ENCODE measurements around the gene C1orf50. TPM values are rescaled to one million over a fixed set of nuclear protein-coding genes. Genes with fewer than 3 reads are reported as not detected.

Gene C1orf50
- total and polyA plus RNA-seq, 2 of the 4 experiments (the other 2 are of a cell fraction) = 2.0 to 6.0 TPM

GRCh38 chr1:42756956-42757891 lies 9.8 kb upstream of the C1orf50 start (continued):
- no peak for TF ChIP-seq BHLHE40 (IDR thresholded peaks at IDR 0.05; ENCODE audit: low read depth, low read length)
- TF ChIP-seq FOS (IDR thresholded peaks at IDR 0.05; ENCODE audit: low read depth, low read length) = no peak

- ATAC-seq (ENCODE audit: low read depth) (no peak), DNase-seq (no peak)
- Histone ChIP-seq H3K56ac (ENCODE audit: extremely low read depth, insufficient read depth, low read length) (no peak overlapping the region), H3K4me1 (ENCODE audit: control insufficient read depth, insufficient read depth, low read length) (peaks cover 3% of the 10 kb centered on the region), H2AFZ (replicated peaks; ENCODE audit: low read length, poor library complexity) (no peak overlapping the region), H2BK20ac (ENCODE audit: low read depth, low read length) (no peak overlapping the region), H3K4me3 (ENCODE audit: insufficient read depth, low read depth, low read length) (no peak overlapping the region), H3K9me3 (ENCODE audit: control insufficient read depth, insufficient read depth, low read length) (no peaks in the 10 kb centered on the region), H3K14ac (replicated peaks; ENCODE audit: low read depth, low read length) (no peak overlapping the region), H3K4ac (ENCODE audit: low read depth, low read length) (no peak overlapping the region), H2BK15ac (ENCODE audit: low read depth, low read length) (no peak overlapping the region), H3K18ac (ENCODE audit: low read depth, low read length) (no peak overlapping the region), H3K27me3 (ENCODE audit: control insufficient read depth, insufficient read depth, low read length) (no peaks in the 10 kb centered on the region), H3K23ac (ENCODE audit: low read depth, low read length) (no peak overlapping the region), H4K20me1 (ENCODE audit: insufficient read depth, low read length) (peaks cover 9% of the 10 kb centered on the region), H4K91ac (ENCODE audit: insufficient read depth, low read depth, low read length) (no peak overlapping the region), H3K36me3 (ENCODE audit: control insufficient read depth, insufficient read depth, low read length) (peaks cover 55% of the 10 kb centered on the region), H3K27ac (ENCODE audit: insufficient read depth, low read length) (no peak overlapping the region), H4K5ac (ENCODE audit: low read depth, low read length) (no peak overlapping the region), H2BK5ac (ENCODE audit: low read depth, low read length, poor library complexity, severe bottlenecking) (no peak overlapping the region), H2AK9ac (replicated peaks; ENCODE audit: low read depth, low read length, poor library complexity) (no peak overlapping the region), H3K9ac (ENCODE audit: low read depth, low read length) (no peak overlapping the region), H3K4me2 (ENCODE audit: low read depth, low read length) (no peak overlapping the region), H3K9me1 (ENCODE audit: insufficient read depth, low read length) (peaks cover 11% of the 10 kb centered on the region), H4K8ac (ENCODE audit: low read depth in 2 of 2, low read length in 2 of 2) (no peak overlapping the region), H3K79me1 (ENCODE audit: low read depth in 1 of 2, low read length in 2 of 2) (peaks cover 39 to 46% of the 10 kb centered on the region in 2 experiments), H2AK5ac (ENCODE audit: low read depth, low read length) (no peak overlapping the region), H2BK120ac (ENCODE audit: low read depth, low read length) (no peak overlapping the region)
- in situ Hi-C loops (cut with MboI; ENCODE audit: low sequenced_read_pairs) (no loop called here), intact Hi-C loops (cut with micrococcal nuclease) (loop anchor here (5.0 kb wide), 1 partner anchor 611 kb away; no protein-coding TSS in a partner anchor), dilution Hi-C loops (cut with HindIII; ENCODE audit: low sequenced_read_pairs, unreplicated experiment) (no loop called here)
- ChIA-PET POLR2A (ENCODE audit: unreplicated experiment) (no interaction called here), CTCF (interaction anchor here (0.5 to 0.6 kb wide), 2 partner anchors 189 to 235 kb away, joined by 5 to 6 read pairs; no protein-coding TSS in a partner anchor)
- BruUV-seq (replicated peaks) = no TSS peak
- TF ChIP-seq MAFK (IDR thresholded peaks at IDR 0.05; ENCODE audit: low read depth, low read length) (no peak), CEBPB (IDR thresholded peaks at IDR 0.05; ENCODE audit: low read depth, low read length) (no peak), RFX5 (IDR thresholded peaks at IDR 0.05; ENCODE audit: low read depth, low read length) (no peak), CTCF (conservative IDR thresholded peaks at IDR 0.05; ENCODE audit: low read depth, low read length) (no peak), RCOR1 (IDR thresholded peaks at IDR 0.05; ENCODE audit: insufficient replicate concordance, low read length) (no peak), POLR2A (IDR thresholded peaks at IDR 0.05; ENCODE audit: low read depth, low read length) (no peak), MAZ (IDR thresholded peaks at IDR 0.05; ENCODE audit: borderline replicate concordance, low read depth, low read length) (no peak), CHD1 (IDR thresholded peaks at IDR 0.05; ENCODE audit: low read depth, low read length) (no peak)
Measured at GRCh38 chr1:42757892-42758275, 9.2 kb upstream of the C1orf50 start.
